IPS DF 6.9 (cell line): ENCODE data around the gene MXD4.

Experiments
- DNase-seq: peaks from one replicate; pipeline ENCODE4 v3.0.0-alpha.2; 2013; ENCODE audit warnings: low read depth, low spot score
- H3K27ac ChIP-seq: one replicate; pipeline ENCODE4 v1.5.1; 2013; ENCODE audit warnings: low read length, control low read depth
- H3K27me3 ChIP-seq: 2 replicates; pipeline ENCODE4 v1.6.1; 2013; ENCODE audit warnings: mild to moderate bottlenecking, low read length; ENCODE audit not compliant: control insufficient read depth, insufficient read depth
- H3K36me3 ChIP-seq: 2 replicates; pipeline ENCODE4 v1.6.1; 2013; ENCODE audit warnings: low read length; ENCODE audit not compliant: control insufficient read depth, insufficient read depth
- H3K4me1 ChIP-seq: 2 replicates; pipeline ENCODE4 v1.6.1; 2013; ENCODE audit warnings: low read length; ENCODE audit not compliant: control insufficient read depth, insufficient read depth
- H3K4me3 ChIP-seq: 2 replicates; pipeline ENCODE4 v1.5.1; 2013; ENCODE audit warnings: mild to moderate bottlenecking, low read length
- H3K9me3 ChIP-seq: 2 replicates; pipeline ENCODE4 v1.6.1; 2013; ENCODE audit warnings: low read length, inconsistent platforms; ENCODE audit not compliant: control insufficient read depth, insufficient read depth
- WGBS: extraction: QIAGEN DNeasy Blood & Tissue Kit; methylation state at CpG from one replicate; pipeline ENCODE4 v1.1.7; 2013; ENCODE audit warnings: mixed read lengths, missing lambda C conversion rate; ENCODE audit not compliant: insufficient read length, insufficient coverage; 5-methylcytosine and 5-hydroxymethylcytosine counted together

MXD4 gene

DNA sequence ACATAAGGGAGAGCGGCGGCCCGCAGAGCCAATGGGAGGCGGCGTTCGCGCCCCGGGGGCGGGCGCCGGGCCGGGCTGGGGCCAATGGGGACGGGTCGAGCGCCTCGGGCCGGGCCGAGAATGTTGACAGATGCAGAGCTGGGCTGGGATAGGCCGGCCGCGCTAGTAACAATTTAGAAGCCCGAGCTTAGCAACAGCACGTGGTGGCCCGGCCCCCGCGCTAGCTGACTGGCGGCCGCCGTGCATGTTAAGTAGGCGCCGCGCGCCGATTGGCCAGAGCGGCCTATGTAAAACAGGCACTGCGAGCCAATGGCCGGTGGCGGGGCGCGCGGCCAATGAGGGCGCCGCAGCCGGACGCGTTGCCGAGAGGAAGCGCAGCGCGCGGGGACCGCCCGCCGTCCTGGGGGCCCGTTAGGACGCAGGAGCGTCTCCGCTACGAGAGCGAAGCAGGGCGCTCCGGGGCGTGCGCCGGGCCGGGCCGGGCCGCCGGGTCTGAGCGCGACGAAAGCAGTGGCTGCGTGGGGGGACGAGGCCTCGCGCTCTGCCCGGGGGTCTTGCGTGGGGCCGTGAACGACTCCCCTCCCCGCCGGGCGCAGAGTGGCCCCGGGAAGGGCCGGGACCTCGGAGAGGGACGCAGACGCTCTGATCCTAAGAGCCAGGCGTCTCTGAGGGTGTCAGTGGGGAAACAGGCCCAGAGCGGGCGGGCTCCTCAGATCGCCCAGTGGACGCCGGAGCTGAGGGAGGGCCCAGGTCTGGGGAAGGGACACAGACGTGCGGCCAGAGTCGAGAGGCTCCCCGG, 435 bp upstream of the MXD4 start:
- Histone ChIP-seq H3K9me3 (no peaks in the 10 kb centered on the region), H3K4me1 (peaks cover 1% of the 10 kb centered on the region; the same call in 1 of the 2 replicates), H3K27ac (no peak overlapping the region), H3K4me3 (peak overlapping the region; percentile 65; the same call in 1 of the 2 replicates), H3K36me3 (no peaks in the 10 kb centered on the region), H3K27me3 (no peaks in the 10 kb centered on the region)
- WGBS: no CpG with 5 or more reads among the region's 98 CpGs
- DNase-seq: peak; percentile 94

DNA sequence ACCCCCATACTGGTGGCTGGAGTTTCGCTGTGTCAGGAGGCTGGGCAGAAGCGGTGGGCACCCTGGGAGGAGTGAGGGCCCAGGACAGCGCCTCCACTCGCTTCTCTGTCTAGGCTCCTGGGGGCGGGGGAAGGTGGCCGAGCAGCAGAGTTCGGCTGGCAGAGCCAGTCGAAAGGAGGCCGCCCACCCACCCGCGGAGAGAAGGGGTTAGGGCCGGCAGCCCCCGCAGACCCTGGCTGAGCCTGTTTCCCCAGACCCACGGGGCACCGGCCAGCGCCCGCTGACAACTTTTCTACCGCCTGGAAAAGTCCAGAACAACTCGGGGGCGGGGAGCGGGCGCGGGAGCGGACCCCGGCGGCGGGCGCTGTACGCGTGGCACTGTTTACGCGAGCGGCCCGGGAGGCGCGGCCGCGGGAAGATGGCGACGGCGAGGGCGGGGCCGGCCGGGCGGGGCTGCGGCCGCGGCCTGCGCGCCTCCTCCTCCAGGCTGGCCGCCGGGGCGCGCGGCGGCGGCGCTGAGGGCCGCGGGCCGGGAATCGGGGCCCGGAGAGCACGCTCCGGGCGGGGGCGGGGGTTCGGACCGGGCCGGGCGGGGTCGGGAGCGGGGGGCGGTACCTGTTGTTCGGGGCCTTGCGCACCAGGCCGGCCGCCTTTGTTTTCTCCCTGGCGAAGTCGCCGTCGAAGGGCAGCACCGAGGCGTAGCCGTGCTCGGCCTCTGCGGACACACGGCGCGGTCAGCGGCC, 628 bp downstream of the MXD4 start:
- Histone ChIP-seq H3K36me3 (no peaks in the 10 kb centered on the region), H3K4me1 (peaks cover 1% of the 10 kb centered on the region; the same call in 1 of the 2 replicates), H3K27me3 (no peaks in the 10 kb centered on the region), H3K27ac (no peak overlapping the region), H3K9me3 (no peaks in the 10 kb centered on the region), H3K4me3 (peak overlapping the region; percentile 76; the same call in 1 of the 2 replicates)
- no peak for DNase-seq
- no CpG with 5 or more reads among the region's 91 CpGs for WGBS

DNA sequence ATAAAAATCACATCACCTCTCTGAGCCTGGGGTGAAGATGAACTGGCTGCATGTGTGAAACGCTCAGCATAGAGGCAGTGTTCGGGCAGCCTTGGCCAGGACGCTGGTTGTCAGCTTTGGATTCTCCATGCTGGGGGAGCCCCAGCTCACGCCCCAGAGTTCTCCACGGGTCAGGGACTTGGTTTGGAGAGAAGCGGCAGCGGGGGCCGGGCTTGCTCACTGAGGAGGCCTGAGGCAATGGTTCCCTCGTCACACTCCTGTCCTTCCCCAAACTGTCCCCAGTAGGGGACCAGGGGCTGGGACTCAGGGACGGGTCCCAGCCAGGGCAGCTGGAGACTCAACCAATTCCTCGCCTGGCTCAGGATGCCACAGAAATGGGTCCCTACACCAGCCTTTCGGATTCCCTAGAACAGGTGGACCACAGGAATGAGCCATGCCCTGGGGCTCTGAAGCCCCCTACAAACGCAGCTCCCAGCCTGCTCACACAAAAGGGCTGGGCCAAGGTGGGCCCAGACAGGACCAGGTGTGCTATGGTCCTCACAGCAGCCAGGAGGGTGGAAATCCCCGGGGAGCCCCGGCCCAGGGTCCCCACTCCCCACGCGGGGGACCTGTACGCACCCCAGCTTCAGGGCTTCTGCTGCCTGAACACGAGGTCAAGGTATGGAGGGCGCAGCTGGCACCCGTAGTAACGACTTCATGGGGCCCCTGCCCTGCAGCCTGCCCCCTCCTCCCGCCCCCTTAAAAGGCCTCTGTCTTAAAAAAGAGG, 1.4 kb downstream of the MXD4 start:
- Histone ChIP-seq H3K36me3 (no peaks in the 10 kb centered on the region), H3K27me3 (no peaks in the 10 kb centered on the region), H3K27ac (no peak overlapping the region), H3K9me3 (no peaks in the 10 kb centered on the region), H3K4me1 (peaks cover 3% of the 10 kb centered on the region), H3K4me3 (peak overlapping the region; percentile 76; the same call in 1 of the 2 replicates)
- DNase-seq: no peak
- no CpG with 5 or more reads among the region's 23 CpGs for WGBS

DNA sequence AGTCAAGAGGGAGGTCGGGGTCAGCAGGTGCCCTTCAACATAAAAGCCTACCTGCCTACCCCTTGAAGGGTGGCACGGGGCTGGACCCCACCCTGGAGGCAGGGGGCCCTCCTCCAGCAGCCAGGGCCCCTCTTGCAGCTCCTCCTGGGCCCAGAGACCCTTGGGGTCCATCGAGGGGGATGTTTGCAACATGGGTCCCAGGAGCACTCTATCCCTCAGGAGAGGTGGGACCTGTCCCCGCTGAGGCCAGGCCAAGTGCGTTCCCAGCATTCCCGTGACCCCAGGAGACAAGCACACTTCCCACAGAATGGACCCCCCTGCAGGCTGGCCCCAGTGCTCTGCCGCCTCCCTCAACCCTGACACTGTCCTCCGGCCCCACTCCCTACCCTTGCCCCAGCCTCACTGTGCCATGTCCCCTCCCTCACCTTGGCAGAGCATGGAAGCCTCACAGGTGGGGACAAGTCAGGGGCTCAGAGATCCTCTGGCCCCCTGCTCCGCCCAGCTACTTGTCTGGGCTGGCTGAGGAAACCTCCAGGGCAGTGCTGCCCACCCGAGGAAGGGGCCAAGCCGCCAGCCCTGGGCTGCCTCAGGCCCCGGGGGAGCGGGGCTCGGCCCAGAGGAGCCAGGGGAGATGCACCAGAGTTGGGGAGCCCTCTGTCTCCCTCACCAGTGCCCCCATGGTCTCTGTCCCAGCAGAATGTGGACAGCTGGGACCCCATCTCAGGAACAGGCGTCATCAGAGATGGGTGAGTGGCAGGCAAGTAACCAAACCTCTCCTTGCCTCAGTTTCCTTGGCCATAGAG, 2.2 kb downstream of the MXD4 start:
- WGBS: no CpG with 5 or more reads among the region's 15 CpGs
- Histone ChIP-seq H3K4me3 (no peak overlapping the region), H3K9me3 (no peaks in the 10 kb centered on the region), H3K27me3 (no peaks in the 10 kb centered on the region), H3K36me3 (0 out of 2 replicates have a peak, but pooled peaks cover 3% of the 10 kb centered on the region), H3K27ac (no peak overlapping the region), H3K4me1 (peaks cover 3% of the 10 kb centered on the region)
- no peak for DNase-seq

DNA sequence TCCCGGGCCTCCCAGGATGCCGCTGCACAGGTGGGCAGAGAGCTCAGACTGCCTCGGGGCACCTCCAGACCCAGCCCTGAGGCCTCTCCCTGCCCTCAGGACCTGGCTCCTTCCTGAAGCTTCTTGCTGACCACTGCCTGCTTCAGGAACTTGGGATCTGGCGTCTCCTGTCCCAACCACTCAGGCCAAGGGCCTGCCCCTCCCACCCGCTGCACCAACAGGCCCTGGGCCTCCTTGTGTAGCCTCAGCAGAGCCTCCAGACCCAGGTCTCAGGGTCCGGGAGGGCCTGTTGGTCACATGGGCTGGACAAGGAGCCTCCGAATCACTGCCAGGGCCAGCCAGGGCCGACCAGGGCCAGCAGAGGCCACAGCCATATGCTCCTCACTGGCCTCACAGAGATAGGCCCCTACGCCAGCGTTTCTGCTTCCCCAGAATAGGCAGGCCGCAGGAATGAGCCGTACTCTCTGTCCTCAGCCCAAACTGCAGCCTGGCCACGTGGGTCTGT, 2.8 kb downstream of the MXD4 start:
- Histone ChIP-seq H3K4me3 (no peak overlapping the region), H3K27me3 (no peaks in the 10 kb centered on the region), H3K4me1 (peaks cover 3% of the 10 kb centered on the region), H3K36me3 (0 out of 2 replicates have a peak, but pooled peaks cover 3% of the 10 kb centered on the region), H3K27ac (no peak overlapping the region), H3K9me3 (no peaks in the 10 kb centered on the region)
- no CpG with 5 or more reads among the region's 13 CpGs for WGBS
- DNase-seq: no peak

DNA sequence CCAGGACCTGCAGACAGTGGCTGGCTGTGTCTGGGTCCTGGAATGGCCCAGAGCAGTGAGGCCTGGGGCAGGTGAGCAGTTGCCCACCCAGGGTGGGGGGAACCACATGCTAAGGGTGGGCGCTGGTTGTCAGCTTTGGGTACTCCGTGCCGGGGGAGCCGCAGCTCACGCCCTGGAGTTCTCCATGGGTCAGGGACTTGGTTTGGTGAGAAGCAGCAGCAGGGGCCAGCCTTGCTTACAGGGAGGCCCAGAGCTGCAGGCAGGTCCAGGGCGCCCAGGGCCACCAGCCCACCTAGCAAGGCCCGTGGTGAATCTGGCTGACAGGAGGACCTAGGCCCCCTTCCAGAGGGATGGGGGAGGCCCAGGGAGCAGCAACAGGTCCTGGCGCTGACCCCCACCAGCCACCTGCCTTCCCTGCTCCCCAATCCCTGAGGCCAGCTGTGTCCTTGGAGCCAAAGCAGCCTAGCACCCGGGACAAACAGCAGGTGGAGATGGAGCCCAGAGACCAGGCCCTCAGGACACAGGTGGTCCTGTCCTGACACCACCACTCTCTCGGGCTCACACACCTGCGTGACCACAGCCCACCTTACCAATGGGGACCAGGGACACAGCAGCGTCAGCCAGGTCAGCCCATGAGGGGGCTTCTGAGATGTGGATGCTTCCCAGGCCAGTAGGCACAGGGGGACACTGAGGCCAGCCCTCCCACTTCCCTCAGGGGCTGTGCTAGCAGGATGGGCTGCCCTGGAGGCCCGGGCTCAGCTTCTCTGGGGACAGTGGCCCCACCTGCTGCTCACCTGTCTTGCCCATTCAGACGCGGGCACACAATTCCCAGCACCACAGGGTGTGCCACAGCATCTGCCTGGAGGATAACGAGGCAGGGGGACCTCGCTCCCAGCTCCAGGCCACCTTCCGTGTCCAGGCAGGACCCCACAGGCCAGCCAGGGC, 3.5 kb downstream of the MXD4 start:
- Histone ChIP-seq H3K9me3 (no peaks in the 10 kb centered on the region), H3K27ac (no peak overlapping the region), H3K4me3 (no peak overlapping the region), H3K27me3 (no peaks in the 10 kb centered on the region), H3K36me3 (0 out of 2 replicates have a peak, but pooled peaks cover 3% of the 10 kb centered on the region), H3K4me1 (peaks cover 3% of the 10 kb centered on the region)
- WGBS: no CpG with 5 or more reads among the region's 18 CpGs
- DNase-seq: no peak

DNA sequence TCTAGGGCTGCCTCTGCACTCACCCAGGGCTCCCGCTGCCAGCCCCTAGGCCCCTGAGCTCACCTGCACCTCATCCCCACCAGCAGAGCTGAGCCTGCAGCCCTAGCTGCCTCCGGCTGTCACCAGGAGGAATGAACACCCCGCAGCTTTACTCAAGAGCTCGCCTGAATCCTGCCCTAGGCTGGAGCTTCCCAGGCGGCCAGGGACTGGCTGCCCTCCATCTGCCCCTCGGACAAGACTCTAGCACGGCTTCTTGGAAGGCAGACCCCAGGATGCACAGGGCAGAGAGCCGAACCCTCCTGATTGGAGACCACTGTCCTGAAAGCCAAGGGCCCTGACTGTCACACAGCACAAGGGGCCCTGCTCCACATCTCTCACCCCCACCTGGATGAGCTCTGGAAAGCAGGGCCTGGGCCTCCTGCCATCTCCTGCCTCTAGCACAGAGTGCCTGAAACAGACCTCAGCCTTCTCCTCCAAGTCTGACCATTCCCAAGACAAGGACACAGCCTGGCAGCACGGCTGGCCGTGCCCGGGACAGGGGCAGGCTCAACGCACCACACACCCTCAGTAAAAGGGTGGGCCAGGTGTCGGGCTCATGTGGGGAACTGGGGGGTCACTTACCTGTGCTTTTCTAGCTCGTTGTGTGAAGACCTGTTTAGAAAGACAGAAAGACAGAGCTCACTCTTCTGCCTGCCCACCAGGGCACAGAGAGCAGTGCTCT, 4.4 kb downstream of the MXD4 start:
- WGBS: no CpG with 5 or more reads among the region's 14 CpGs
- Histone ChIP-seq H3K36me3 (0 out of 2 replicates have a peak, but pooled peaks cover 3% of the 10 kb centered on the region), H3K4me3 (no peak overlapping the region), H3K27ac (no peak overlapping the region), H3K27me3 (no peaks in the 10 kb centered on the region), H3K4me1 (peaks cover 3% of the 10 kb centered on the region), H3K9me3 (no peaks in the 10 kb centered on the region)
- DNase-seq: no peak

DNA sequence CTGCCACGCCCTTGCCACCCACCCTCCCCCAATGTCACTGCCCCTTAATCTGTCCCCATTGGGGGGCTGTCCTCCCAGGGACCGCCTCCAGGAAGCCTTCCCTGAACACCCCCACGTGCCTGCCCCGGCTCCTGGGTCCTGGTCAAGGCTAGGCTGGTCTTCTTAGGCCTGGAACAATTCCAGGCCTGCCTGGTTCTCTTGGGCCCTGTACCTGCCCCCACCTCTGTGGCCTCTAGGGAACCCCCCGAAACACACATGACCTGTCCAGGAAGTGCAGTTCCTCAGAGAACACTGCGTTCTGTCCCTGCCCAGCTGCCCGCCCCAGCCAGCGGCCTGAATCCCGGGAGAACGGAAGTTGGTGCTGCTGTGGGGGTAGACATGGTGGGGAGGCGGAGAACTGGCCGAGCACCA, 5.1 kb downstream of the MXD4 start:
- Histone ChIP-seq H3K36me3 (0 out of 2 replicates have a peak, but pooled peaks cover 3% of the 10 kb centered on the region), H3K27ac (no peak overlapping the region), H3K4me1 (peaks cover 3% of the 10 kb centered on the region), H3K27me3 (no peaks in the 10 kb centered on the region), H3K9me3 (no peaks in the 10 kb centered on the region), H3K4me3 (no peak overlapping the region)
- DNase-seq: no peak
- WGBS: no CpG with 5 or more reads among the region's 12 CpGs
